GM18502 (cell line): Measurements from ENCODE around the gene TNKS2.
"Not testable (repeated sequence)": the region's sequence is repeated elsewhere in the genome, so short reads cannot be mapped to it uniquely, and the experiment has no call there.

Experiments used
- ATAC-seq: cut with Tn5 transposase; IDR thresholded peaks from one replicate; pipeline ENCODE4 v1.9.1; 2021; ENCODE audit warnings: mild to moderate bottlenecking; ENCODE audit not compliant: unreplicated experiment, poor library complexity

TNKS2 gene

GRCh38 chr10:91864099-91864498 is 65.9 kb downstream of the TNKS2 start:
- no peak for ATAC-seq

- no peak for ATAC-seq
These were observed 66.5 kb downstream of the TNKS2 start for GRCh38 chr10:91864744-91865143.

- no peak for ATAC-seq
These were observed 67.4 kb downstream of the TNKS2 start for GRCh38 chr10:91865562-91866081.

- no peak for ATAC-seq
These were observed 76.9 kb downstream of the TNKS2 start for GRCh38 chr10:91875156-91875555.

GRCh38 chr10:91875779-91876178 is 77.6 kb downstream of the TNKS2 start:
- no peak for ATAC-seq

GRCh38 chr10:91879515-91880170 is 81.4 kb downstream of the TNKS2 start:
- ATAC-seq = no peak

GRCh38 chr10:91880310-91880709 is 82.1 kb downstream of the TNKS2 start:
- ATAC-seq = no peak

- no peak for ATAC-seq
These were observed 85.6 kb downstream of the TNKS2 start for GRCh38 chr10:91883549-91884444.

GRCh38 chr10:91884536-91884935 is 86.3 kb downstream of the TNKS2 start:
- ATAC-seq = no peak

GRCh38 chr10:91885362-91886079 is 87.3 kb downstream of the TNKS2 start:
- no peak for ATAC-seq

GRCh38 chr10:91886954-91887271 is 88.7 kb downstream of the TNKS2 start:
- ATAC-seq = no peak

- ATAC-seq = no peak
These were observed 89.2 kb downstream of the TNKS2 start for GRCh38 chr10:91887272-91888076.

GRCh38 chr10:91891125-91892001 is 93.1 kb downstream of the TNKS2 start:
- no peak for ATAC-seq

GRCh38 chr10:91893051-91893450 is 94.8 kb downstream of the TNKS2 start:
- ATAC-seq = no peak

- ATAC-seq = not testable (repeated sequence)
These were observed 96.0 kb downstream of the TNKS2 start for GRCh38 chr10:91894261-91894685.

GRCh38 chr10:91896212-91896756 is 98.1 kb downstream of the TNKS2 start:
- no peak for ATAC-seq

GRCh38 chr10:91897421-91897820 is 99.2 kb downstream of the TNKS2 start:
- ATAC-seq = no peak

GRCh38 chr10:91901784-91902677 is 103.8 kb downstream of the TNKS2 start:
- ATAC-seq = no peak
